ENCODE results near the gene RHOB. TPM values are rescaled to one million over a fixed set of nuclear protein-coding genes. Genes with fewer than 3 reads are reported as not detected.
A peak's percentile ranks its signal among the peaks of the same experiment; 100 is the strongest.

The RHOB gene
- total and polyA plus RNA-seq, 2 of the 13 experiments (the other 11 are each of a cell fraction or from before 2014, with no cell fraction given), result 192 to 268 TPM

- TF ChIP-seq RERE (CRISPR knock-in tag; IDR thresholded peaks at IDR 0.05; ENCODE audit: low read depth) (no peak), CERS6 (CRISPR knock-in tag; IDR thresholded peaks at IDR 0.05) (no peak), ZNF782 (CRISPR knock-in tag; IDR thresholded peaks at IDR 0.05; ENCODE audit: borderline replicate concordance) (no peak), KAT8 (CRISPR knock-in tag; IDR thresholded peaks at IDR 0.05) (no peak), AHDC1 (CRISPR knock-in tag; IDR thresholded peaks at IDR 0.05; ENCODE audit: borderline replicate concordance) (no peak), ZNF280B (CRISPR knock-in tag; IDR thresholded peaks at IDR 0.05; ENCODE audit: borderline replicate concordance) (0 out of 2 replicates have a peak, but pooled peaks have one; percentile 57), REXO4 (CRISPR knock-in tag; IDR thresholded peaks at IDR 0.05; ENCODE audit: borderline replicate concordance) (no peak), ZNF263 (CRISPR knock-in tag; IDR thresholded peaks at IDR 0.05) (no peak), SAP130 (CRISPR knock-in tag; IDR thresholded peaks at IDR 0.05; ENCODE audit: low read depth) (peak; percentile 86), ATF4 (CRISPR knock-in tag; IDR thresholded peaks at IDR 0.05) (no peak), NFKB2 (CRISPR knock-in tag; IDR thresholded peaks at IDR 0.05; ENCODE audit: borderline replicate concordance) (peak; percentile 58; the same call in 1 of the 2 replicates)
These were observed 27.8 kb upstream of the RHOB start (continued) for GRCh38 chr2:20419007-20419576.
